BLaER1 (cell line): ENCODE measurements around the gene PSMB8.

Experiments used
- H3K27ac ChIP-seq: shearing (Covaris generic); formaldehyde crosslinking; 2 replicates; pipeline ENCODE4 v1.8.1; 2022
- H3K27me3 ChIP-seq: shearing (Covaris generic); formaldehyde crosslinking; 2 replicates; pipeline ENCODE4 v1.8.1; 2022
- H3K36me3 ChIP-seq: shearing (Covaris generic); formaldehyde crosslinking; 2 replicates; pipeline ENCODE4 v1.8.1; 2022
- H3K4me1 ChIP-seq: shearing (Covaris generic); formaldehyde crosslinking; 2 replicates; pipeline ENCODE4 v1.8.1; 2022
- H3K4me2 ChIP-seq: shearing (Covaris generic); formaldehyde crosslinking; 2 replicates; pipeline ENCODE4 v1.8.1; 2022
- H3K4me3 ChIP-seq: shearing (Covaris generic); formaldehyde crosslinking; 2 replicates; pipeline ENCODE4 v1.8.1; 2022
- H3K9ac ChIP-seq: shearing (Covaris generic); formaldehyde crosslinking; 2 replicates; pipeline ENCODE4 v1.8.1; 2022
- H3K9me3 ChIP-seq: shearing (Covaris generic); formaldehyde crosslinking; 2 replicates; pipeline ENCODE4 v1.8.1; 2022
- H4K20me1 ChIP-seq: shearing (Covaris generic); formaldehyde crosslinking; 2 replicates; pipeline ENCODE4 v1.8.1; 2022
- Cebpa-rat ChIP-seq: shearing (Covaris generic); IDR thresholded peaks from 2 replicates; pipeline ENCODE4 v1.8.1; 2022

The PSMB8 gene

GRCh38 chr6:32857156-32857891, 13.5 kb upstream of the PSMB8 start:
- Histone ChIP-seq H3K9ac (no peak overlapping the region), H3K36me3 (peaks cover 54% of the 10 kb centered on the region), H3K9me3 (no peaks in the 10 kb centered on the region), H3K27me3 (no peaks in the 10 kb centered on the region), H3K4me2 (no peak overlapping the region), H3K4me3 (no peak overlapping the region), H4K20me1 (no peaks in the 10 kb centered on the region), H3K27ac (no peak overlapping the region), H3K4me1 (peaks cover 38% of the 10 kb centered on the region)
- TF ChIP-seq Cebpa-rat, result no peak

DNA sequence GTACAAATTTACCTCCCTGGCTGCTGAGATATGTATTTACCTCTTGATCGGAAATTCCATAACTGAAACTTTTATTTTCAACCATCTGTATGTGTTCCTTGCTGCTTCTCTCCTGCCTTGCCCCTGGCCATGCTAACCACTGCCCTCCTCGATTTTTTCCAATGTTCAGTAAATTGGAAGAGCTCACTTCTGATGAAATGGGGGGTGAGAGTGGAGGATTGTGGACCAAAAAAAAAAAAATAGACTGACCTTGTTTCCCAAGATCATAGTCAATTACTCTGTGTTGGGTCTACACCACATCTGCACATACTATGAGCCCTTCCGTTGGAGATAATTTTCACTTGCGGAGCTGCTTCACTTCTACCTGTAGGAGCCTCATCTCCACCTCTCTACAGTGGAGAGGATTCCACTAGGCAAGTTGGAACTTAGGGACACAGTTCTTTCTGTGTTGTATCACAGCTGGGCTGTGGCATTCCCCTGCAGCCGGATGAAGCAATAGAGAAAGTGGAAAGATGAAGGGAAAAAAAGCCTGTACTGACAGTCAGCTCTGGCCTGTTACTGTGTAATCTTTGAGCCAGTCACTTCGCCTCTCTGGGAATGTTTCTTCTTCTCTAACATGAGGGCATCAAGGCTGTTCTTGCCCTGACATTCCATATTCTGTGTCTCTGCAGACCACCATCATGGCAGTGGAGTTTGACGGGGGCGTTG, 11.8 kb upstream of the PSMB8 start:
- Histone ChIP-seq H3K27me3 (no peaks in the 10 kb centered on the region), H3K4me2 (peak overlapping the region; percentile 93), H4K20me1 (no peaks in the 10 kb centered on the region; the same call in 1 of the 2 replicates), H3K9ac (peak overlapping the region; percentile 91), H3K4me1 (peaks cover 50% of the 10 kb centered on the region), H3K9me3 (no peaks in the 10 kb centered on the region), H3K27ac (peak overlapping the region; percentile 90), H3K36me3 (peaks cover 55% of the 10 kb centered on the region), H3K4me3 (peak overlapping the region; percentile 93)
- TF ChIP-seq Cebpa-rat, result no peak

DNA sequence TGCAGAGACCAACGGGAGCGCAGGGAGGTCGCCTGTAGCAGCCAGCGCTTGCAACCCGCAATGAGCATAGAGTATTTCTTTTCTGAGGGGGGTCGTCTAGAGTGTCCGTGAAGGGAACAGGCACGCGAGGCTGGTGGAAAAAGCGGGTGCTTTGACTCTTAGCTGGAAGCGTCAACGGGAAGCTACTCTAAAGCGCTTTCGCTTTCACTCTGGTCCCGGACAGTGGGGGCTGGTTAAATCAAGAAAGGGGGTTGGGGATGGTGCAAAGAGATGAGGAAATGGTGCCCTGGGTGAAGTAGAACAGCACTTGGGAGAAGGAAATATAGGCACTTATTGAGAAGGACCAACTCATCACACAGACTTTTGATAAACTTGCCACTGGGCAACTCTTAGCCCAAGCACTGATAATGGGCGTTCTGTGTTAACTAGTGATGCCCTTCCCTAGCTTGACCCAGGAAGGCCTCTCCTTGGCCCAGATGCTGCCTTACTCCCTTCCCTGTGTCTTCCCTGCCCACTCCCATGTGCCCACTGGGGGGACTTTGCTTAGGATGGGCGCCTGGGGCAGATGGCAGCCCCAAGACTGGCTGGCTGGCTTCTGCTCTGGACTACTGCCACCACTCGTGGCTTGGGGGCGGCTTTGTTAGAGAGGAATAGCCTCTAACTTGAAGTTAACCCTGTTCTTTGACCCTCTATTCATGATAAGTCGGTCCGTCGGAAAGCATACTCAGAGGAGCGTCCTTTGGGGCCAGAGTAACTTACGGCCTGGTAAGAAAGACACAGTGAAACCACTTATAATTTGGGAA, 10.7 kb upstream of the PSMB8 start:
- Histone ChIP-seq H4K20me1 (no peaks in the 10 kb centered on the region; the same call in 1 of the 2 replicates), H3K4me3 (peak overlapping the region; percentile 93), H3K27me3 (no peaks in the 10 kb centered on the region), H3K9ac (peak overlapping the region; percentile 91), H3K4me2 (peak overlapping the region; percentile 93), H3K9me3 (no peaks in the 10 kb centered on the region), H3K27ac (peak overlapping the region; percentile 90), H3K36me3 (peaks cover 55% of the 10 kb centered on the region), H3K4me1 (peaks cover 43% of the 10 kb centered on the region)
- no peak for TF ChIP-seq Cebpa-rat

DNA sequence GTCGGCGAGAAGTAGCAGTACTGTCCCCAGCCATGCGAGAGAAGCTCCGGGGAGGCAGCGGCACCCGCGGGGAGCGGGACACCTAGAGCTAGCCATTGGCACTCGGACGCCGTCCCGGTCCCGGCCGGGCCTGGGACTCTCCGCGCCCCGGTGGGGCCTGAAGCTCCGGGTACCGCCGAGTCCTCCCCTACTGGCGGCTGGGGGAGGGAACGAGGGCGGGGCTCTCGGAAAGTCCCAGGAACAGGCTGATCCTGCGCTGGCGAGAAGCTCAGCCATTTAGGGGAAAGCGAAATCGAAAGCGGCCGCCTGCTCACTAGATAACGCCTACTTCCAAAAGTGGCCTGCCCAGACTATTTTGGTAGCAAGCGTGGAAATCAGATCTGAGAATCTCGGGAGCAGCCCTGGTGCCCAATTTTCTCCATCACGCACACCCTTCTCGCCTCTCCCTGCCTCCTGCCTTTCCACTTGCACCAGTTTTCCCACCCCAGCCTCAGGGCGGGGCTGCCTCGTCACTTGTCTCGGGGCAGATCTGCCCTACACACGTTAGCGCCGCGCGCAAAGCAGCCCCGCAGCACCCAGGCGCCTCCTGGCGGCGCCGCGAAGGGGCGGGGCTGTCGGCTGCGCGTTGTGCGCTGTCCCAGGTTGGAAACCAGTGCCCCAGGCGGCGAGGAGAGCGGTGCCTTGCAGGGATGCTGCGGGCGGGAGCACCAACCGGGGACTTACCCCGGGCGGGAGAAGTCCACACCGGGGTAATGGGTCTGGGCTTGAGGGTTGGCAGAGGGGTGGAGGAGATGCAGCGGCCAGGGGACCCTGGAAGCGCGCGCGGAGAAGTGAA, 9.9 kb upstream of the PSMB8 start, which contains the start of the genes PSMB9 and TAP1:
TSS of gene PSMB9 (plus strand) at position 652 of the 835 bp plus-strand sequence. CDS start at position 690, 38 bp downstream.
TSS of gene TAP1 (minus strand) at position 164 of the 835 bp plus-strand sequence. CDS start at position 96, 68 bp downstream.
- Histone ChIP-seq H3K4me3 (peak within 1 kb of the TSS; percentile 93), H3K27me3 (no peaks in the 10 kb centered on the region), H4K20me1 (no peaks in the 10 kb centered on the region; the same call in 1 of the 2 replicates), H3K9me3 (no peaks in the 10 kb centered on the region), H3K9ac (peak within 1 kb of the TSS; percentile 91), H3K4me1 (peaks cover 43% of the 10 kb centered on the region), H3K27ac (peak within 1 kb of the TSS; percentile 90), H3K4me2 (peak within 1 kb of the TSS; percentile 93), H3K36me3 (peaks cover 55% of the 10 kb centered on the region)
- TF ChIP-seq Cebpa-rat, result no peak

DNA sequence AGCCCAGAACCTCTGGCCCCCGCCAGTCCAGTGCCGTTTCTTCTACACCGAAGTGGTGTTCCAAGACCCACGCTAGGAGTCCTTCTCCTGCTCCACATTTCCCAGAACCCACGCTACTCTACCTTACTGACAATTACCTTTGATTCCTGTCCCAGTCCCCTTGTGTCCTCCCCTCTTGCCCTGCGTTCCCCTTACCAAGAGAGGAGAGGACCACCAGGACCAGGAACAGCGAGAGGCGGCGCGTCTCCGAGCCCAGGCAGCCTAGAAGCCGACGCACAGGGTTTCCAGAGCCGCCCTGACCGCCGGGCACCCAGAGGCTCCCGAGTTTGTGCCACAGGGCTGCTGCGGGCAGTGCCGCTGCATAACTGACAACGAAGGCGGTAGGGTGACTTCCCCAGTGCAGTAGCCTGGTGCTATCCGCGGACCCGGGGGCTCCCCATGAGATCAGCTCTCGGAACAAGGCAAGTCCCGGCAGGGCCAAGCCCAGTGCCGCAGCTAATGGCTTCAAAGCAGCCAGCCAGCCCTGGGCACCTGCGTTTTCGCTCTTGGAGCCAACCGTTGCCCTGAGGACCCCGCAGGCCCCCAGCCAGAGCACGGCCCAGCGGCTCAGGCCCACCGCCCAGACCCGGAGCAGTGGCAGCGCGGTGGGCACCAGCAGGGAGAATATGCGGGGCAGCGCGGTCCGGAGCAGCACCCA, 9.1 kb upstream of the PSMB8 start:
- Histone ChIP-seq H3K27me3 (no peaks in the 10 kb centered on the region), H3K27ac (peak overlapping the region; percentile 90), H4K20me1 (no peaks in the 10 kb centered on the region; the same call in 1 of the 2 replicates), H3K9me3 (no peaks in the 10 kb centered on the region; the same call in 1 of the 2 replicates), H3K36me3 (peaks cover 55% of the 10 kb centered on the region), H3K9ac (peak overlapping the region; percentile 91), H3K4me1 (peaks cover 43% of the 10 kb centered on the region), H3K4me2 (peak overlapping the region; percentile 93), H3K4me3 (peak overlapping the region; percentile 93)
- TF ChIP-seq Cebpa-rat, result no peak

DNA sequence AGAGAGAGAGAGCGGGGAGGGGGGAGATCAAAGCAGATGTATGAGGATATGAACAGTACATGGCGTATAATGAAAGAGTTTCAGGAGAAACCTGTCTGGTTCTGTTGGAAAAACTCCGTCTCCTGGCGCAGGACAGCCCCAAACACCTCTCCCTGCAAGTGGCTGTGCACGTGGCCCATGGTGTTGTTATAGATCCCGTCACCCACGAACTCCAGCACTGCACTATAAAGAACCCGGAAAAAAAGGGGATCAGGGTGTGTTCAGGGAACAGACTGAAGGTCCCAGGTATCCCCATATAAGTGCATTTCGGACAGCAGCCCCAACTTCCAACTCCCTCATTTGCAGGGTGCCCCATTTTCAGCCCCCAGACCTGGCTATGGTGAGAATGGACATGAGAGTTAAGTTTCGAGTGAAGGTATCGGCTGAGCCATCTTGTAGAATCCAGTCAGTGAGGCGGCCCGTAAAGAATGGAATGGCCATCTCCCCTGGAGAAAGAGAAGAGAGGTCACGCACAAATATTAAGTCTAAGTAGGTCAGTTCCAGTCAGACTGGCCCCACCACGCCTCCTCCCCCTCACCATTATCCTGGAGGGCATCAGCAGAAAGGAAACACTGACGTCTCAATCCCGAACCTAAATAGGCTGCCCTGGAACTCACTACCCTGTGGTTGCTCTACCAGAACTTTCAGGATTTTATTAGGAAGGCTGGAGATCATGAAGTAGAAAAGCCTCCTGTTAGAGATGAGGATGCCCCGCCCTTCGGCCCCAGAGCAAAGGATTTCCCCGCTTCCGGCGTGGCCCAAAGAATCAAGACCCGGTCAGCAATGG, 8.4 kb upstream of the PSMB8 start:
- peaks cover 55% of the 10 kb centered on the region for H3K36me3 ChIP-seq
- H3K9ac ChIP-seq, result peak overlapping the region; percentile 91
- H3K4me2 ChIP-seq, result peak overlapping the region; percentile 93
- no peaks in the 10 kb centered on the region; the same call in 1 of the 2 replicates for H4K20me1 ChIP-seq
- peak overlapping the region; percentile 90 for H3K27ac ChIP-seq
- no peaks in the 10 kb centered on the region for H3K27me3 ChIP-seq
- no peak for TF ChIP-seq Cebpa-rat
- H3K4me1 ChIP-seq, result peaks cover 48% of the 10 kb centered on the region
- H3K4me3 ChIP-seq, result peak overlapping the region; percentile 93
- no peaks in the 10 kb centered on the region; the same call in 1 of the 2 replicates for H3K9me3 ChIP-seq

DNA sequence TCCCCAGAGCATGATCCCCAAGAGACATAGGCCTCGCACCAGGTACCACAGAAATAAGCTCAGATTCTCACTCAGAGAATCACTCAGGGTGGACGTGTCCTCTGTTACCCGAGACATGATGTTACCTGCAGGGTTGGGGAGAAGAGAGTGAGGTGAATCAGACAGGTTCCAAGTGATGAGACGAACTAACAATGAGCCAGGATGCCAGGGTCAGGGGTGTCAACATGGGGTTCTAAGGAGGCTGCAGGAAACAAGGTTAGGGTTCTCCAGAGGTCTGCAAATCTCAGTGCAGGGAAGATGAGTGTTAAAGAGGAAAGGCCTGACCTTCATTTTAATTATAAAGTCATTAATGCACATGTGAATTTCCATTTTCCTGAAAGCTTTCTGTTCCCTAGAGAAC, 7.2 kb upstream of the PSMB8 start:
- H3K9ac ChIP-seq, result 0 out of 2 replicates have a peak overlapping the region, but pooled peaks have one; percentile 15
- H3K27me3 ChIP-seq, result no peaks in the 10 kb centered on the region
- H3K9me3 ChIP-seq, result no peaks in the 10 kb centered on the region; the same call in 1 of the 2 replicates
- H3K36me3 ChIP-seq, result peaks cover 56% of the 10 kb centered on the region
- no peak overlapping the region for H3K4me3 ChIP-seq
- H4K20me1 ChIP-seq, result no peaks in the 10 kb centered on the region; the same call in 1 of the 2 replicates
- no peak for TF ChIP-seq Cebpa-rat
- peaks cover 56% of the 10 kb centered on the region for H3K4me1 ChIP-seq
- peak overlapping the region; percentile 93 for H3K4me2 ChIP-seq
- H3K27ac ChIP-seq, result no peak overlapping the region
